Lung (tissue), 12 donors: ENCODE results near the gene GPX5. TPM values are rescaled to one million over a fixed set of nuclear protein-coding genes. Genes with fewer than 3 reads are reported as not detected.

ENCODE experiments used
- ATAC-seq: fragments of 200-7000 bp; cut with Tn5 transposase; one replicate; pipeline ENCODE4 v1.9.1; 2020; ENCODE audit warnings: moderate number of reproducible peaks; ENCODE audit not compliant: insufficient read depth, low FRiP score
- DNase-seq, 3 donors: peaks; one replicate each; pipeline ENCODE4 v3.0.0-alpha.2; 2013 to 2017
- H3K27ac ChIP-seq, 2 donors: one replicate each; pipeline ENCODE4 v1.5.1; 2013; ENCODE audit warnings: mild to moderate bottlenecking in 2 of 2, moderate library complexity in 2 of 2, control low read depth in 1 of 2, inconsistent platforms in 1 of 2, low read depth in 1 of 2, low read length in 1 of 2
- H3K27me3 ChIP-seq, 3 donors: one replicate each; pipeline ENCODE4 v1.5.1; 2013; ENCODE audit warnings: low read length in 2 of 3; ENCODE audit not compliant: control insufficient read depth in 3 of 3, insufficient read depth in 3 of 3
- H3K36me3 ChIP-seq, 4 donors: one replicate each; pipeline ENCODE4 v1.5.1; 2013; ENCODE audit warnings: low read length in 4 of 4, mild to moderate bottlenecking in 1 of 4, moderate library complexity in 1 of 4; ENCODE audit not compliant: control insufficient read depth in 4 of 4, insufficient read depth in 4 of 4
- H3K4me1 ChIP-seq, 5 donors: one replicate each; pipeline ENCODE4 v1.5.1; 2013; ENCODE audit warnings: low read length in 5 of 5, mild to moderate bottlenecking in 2 of 5, moderate library complexity in 1 of 5; ENCODE audit not compliant: control insufficient read depth in 5 of 5, insufficient read depth in 5 of 5
- H3K4me3 ChIP-seq: one replicate; pipeline ENCODE4 v1.5.1; 2013; ENCODE audit warnings: mild to moderate bottlenecking, control low read depth, moderate library complexity
- H3K9ac ChIP-seq, 2 donors: one replicate each; pipeline ENCODE4 v1.5.1; 2013; ENCODE audit warnings: low read length in 2 of 2, control low read depth in 1 of 2; ENCODE audit not compliant: insufficient read depth in 1 of 2
- H3K9me3 ChIP-seq, 4 donors: one replicate each; pipeline ENCODE4 v1.5.1; 2013; ENCODE audit warnings: low read length in 3 of 4, mild to moderate bottlenecking in 1 of 4, moderate library complexity in 1 of 4; ENCODE audit not compliant: control insufficient read depth in 4 of 4, insufficient read depth in 3 of 4
- WGBS, 2 donors: extraction: QIAGEN DNeasy Blood & Tissue Kit; methylation state at CpG; one replicate each; pipeline ENCODE4 v1.1.7; 2013; 5-methylcytosine and 5-hydroxymethylcytosine counted together
- polyA plus RNA-seq, 2 donors: library from polyadenylated mRNA; stranded (reverse); fragments of 200-250 nt; gene quantifications; one replicate each; pipeline ENCODE4 v1.2.1, GENCODE V29; 2013
- total RNA-seq, 2 donors: library from RNA; depleted of rRNA in 1 of 2; stranded (reverse); fragments of >200 nt in 1 of 2; gene quantifications; one replicate each; pipeline ENCODE4 v1.2.1, GENCODE V29; 2014 to 2021
- TF ChIP-seq, protein P1 (sequence below): IDR thresholded peaks from 2 replicates; pipeline ENCODE4 v1.5.1; 2012; ENCODE audit warnings: mild to moderate bottlenecking; ENCODE audit errors: control extremely low read depth, extremely low read depth
- donor health status: control.
- donor health status: control.
- donor health status: Bipolar disorder and iron deficiency.
- donor health status: healthy.
- donor health status: DM: yes; HTN: yes; CAD: no.

The GPX5 gene
- total and polyA plus RNA-seq, 4 donors: not detected

DNA sequence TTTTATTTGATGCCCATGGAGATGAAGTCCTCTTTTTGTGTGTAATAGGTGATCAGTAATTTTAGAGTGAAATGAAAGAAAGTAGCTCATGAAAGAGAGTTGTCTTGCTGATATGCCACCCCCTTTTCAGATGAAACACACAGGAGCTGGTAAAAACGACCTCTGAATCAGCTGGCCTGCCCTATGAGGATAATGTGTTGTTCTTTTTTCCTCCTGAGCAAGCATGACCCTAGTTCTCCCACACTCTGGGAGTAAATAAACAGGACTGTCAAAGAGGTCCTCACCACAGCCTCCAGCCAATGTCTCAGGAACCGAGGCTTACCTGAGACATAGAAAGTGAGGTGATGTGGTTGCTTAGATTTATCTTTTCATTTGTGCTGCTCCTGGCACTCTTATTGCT is 29.5 kb downstream of the GPX5 start:
- DNase-seq (no peak), ATAC-seq (no peak)
- Histone ChIP-seq H3K36me3 (no peaks in the 10 kb centered on the region), H3K9ac (no peak overlapping the region), H3K27ac (no peak overlapping the region), H3K9me3 (no peaks in the 10 kb centered on the region), H3K27me3 (peaks cover 0 to 4% (median 0%) of the 10 kb centered on the region in 3 donors), H3K4me3 (no peak overlapping the region), H3K4me1 (peaks cover 0 to 12% (median 0%) of the 10 kb centered on the region in 5 donors)
- 57 to 73% methylated on average over 2 of the region's 2 CpGs for WGBS, 2 donors
- TF ChIP-seq, protein P1, sequence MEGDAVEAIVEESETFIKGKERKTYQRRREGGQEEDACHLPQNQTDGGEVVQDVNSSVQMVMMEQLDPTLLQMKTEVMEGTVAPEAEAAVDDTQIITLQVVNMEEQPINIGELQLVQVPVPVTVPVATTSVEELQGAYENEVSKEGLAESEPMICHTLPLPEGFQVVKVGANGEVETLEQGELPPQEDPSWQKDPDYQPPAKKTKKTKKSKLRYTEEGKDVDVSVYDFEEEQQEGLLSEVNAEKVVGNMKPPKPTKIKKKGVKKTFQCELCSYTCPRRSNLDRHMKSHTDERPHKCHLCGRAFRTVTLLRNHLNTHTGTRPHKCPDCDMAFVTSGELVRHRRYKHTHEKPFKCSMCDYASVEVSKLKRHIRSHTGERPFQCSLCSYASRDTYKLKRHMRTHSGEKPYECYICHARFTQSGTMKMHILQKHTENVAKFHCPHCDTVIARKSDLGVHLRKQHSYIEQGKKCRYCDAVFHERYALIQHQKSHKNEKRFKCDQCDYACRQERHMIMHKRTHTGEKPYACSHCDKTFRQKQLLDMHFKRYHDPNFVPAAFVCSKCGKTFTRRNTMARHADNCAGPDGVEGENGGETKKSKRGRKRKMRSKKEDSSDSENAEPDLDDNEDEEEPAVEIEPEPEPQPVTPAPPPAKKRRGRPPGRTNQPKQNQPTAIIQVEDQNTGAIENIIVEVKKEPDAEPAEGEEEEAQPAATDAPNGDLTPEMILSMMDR: no peak

DNA sequence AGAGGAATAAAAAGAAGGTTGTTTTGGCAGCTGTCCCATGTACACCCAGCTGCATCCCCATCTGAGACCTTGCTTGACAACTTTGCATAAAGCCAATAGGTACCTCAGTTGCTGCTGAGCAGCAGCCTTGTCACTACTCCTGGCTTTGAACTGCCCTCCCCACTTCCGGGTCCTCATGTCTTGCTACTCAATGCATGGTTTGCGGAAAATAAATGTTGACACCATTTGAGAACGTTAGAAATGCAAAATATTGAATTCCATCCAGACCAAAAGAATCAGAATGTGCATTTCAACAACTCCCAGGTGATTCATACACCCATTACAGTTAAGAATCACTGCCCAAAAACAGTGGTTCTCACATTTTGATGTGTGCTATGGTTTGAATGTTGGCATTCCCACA is 32.9 kb downstream of the GPX5 start:
- H3K4me1 ChIP-seq: peaks cover 0 to 9% (median 0%) of the 10 kb centered on the region in 5 donors
- no peaks in the 10 kb centered on the region for H3K36me3 ChIP-seq
- H3K27ac ChIP-seq: no peak overlapping the region
- ATAC-seq (no peak), DNase-seq (no peak)
- no peaks in the 10 kb centered on the region for H3K27me3 ChIP-seq
- no peak overlapping the region for H3K9ac ChIP-seq
- 66 to 82% methylated on average over 3 of the region's 3 CpGs for WGBS, 2 donors
- H3K9me3 ChIP-seq: no peaks in the 10 kb centered on the region
- TF ChIP-seq, protein P1: no peak
- no peak overlapping the region for H3K4me3 ChIP-seq

DNA sequence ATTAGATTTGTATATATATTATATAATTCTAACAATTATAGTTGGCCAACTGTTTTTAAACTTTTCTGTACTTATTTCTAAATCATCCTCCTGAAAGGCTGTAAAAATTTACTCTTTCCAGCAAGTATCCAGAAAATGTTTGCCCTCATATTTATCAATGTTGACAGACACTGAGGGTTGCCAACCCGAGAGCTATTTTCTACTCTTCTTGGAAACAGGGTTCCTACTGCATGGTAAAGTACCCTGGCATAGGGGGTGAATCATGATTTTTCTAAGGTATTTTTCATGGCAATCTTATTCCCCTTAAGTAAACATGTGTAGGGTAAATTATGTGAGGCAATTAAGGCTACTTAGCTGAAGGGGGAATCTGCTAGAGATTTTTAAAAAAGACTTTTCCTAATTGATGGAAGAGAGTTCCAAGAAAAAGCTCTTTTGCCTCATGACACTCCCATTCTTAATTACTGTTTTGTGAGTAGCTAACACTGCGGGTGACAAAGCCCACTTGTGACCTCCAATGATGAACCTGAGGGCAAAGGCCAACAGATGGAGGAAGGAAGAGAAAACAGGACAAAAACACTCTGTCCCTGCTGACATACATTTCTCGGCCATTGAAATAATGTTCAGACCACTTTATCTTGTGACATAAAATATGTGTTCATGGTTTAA is 37.9 kb downstream of the GPX5 start:
- no peaks in the 10 kb centered on the region for H3K4me1 ChIP-seq
- H3K27ac ChIP-seq: no peak overlapping the region
- TF ChIP-seq, protein P1: no peak
- ATAC-seq: no peak
- DNase-seq: no peak
- no peak overlapping the region for H3K4me3 ChIP-seq
- H3K27me3 ChIP-seq: no peaks in the 10 kb centered on the region
- no peaks in the 10 kb centered on the region for H3K9me3 ChIP-seq
- 37 to 58% methylated on average over 3 of the region's 3 CpGs for WGBS, 2 donors
- H3K36me3 ChIP-seq: no peaks in the 10 kb centered on the region
- H3K9ac ChIP-seq: no peak overlapping the region
